GM12878 (cell line): ENCODE results near the gene TBC1D5. TPM values are rescaled to one million over a fixed set of nuclear protein-coding genes. Genes with fewer than 3 reads are reported as not detected.

ENCODE experiments used
- BRCA1 ChIP-seq: IDR thresholded peaks from 2 replicates; pipeline ENCODE4 v1.6.1; 2011; ENCODE audit warnings: low read depth, low read length, improper control_type of control experiment
- IKZF2 ChIP-seq, 2 experiments: fragments of 450-650 bp; IDR thresholded peaks; 2 replicates each; pipeline ENCODE4 v1.6.1; 2017; ENCODE audit warnings: mild to moderate bottlenecking in 2 of 2, moderate library complexity in 2 of 2
- NFIC ChIP-seq: IDR thresholded peaks from 2 replicates; pipeline ENCODE4 v1.6.1; 2012; ENCODE audit warnings: low read depth, mild to moderate bottlenecking, inconsistent platforms, low read length, moderate library complexity
- polyA plus RNA-seq, 11 experiments: library from polyadenylated mRNA; depleted of rRNA in 4 of 11; unstranded in 6 of 11; stranded (reverse) in 5 of 11; fragments of >200 nt; fragmentation: Nextera tagmentation in 4 of 11; fragmentation: Illumina TruSeq in 1 of 11; extraction: Ambion mirVana in 4 of 11; extraction: Trizol in 1 of 11; gene quantifications; 1 replicate in 1 of 11; 2 replicates in 10 of 11; pipeline versions ENCODE4 v1.2.1 to v1.2.3, GENCODE V29; 2011 to 2016; ENCODE audit warnings: inconsistent platforms in 2 of 11, missing spikeins in 2 of 11, low read depth in 1 of 11
- total RNA-seq, 4 experiments: library from RNA; depleted of rRNA in 3 of 4; stranded (reverse); fragments of >200 nt in 3 of 4; fragmentation: Illumina TruSeq in 1 of 4; extraction: Trizol in 1 of 4; gene quantifications; 2 replicates each; pipeline versions ENCODE4 v1.2.1 to v1.2.3, GENCODE V29; 2013 to 2021
- TF ChIP-seq, protein P1 (sequence below): fragments of 450-650 bp; IDR thresholded peaks from 2 replicates; pipeline ENCODE4 v1.6.1; 2016; ENCODE audit warnings: mild to moderate bottlenecking, moderate library complexity, borderline replicate concordance
- TF ChIP-seq, protein P2 (sequence below): fragments of 450-650 bp; IDR thresholded peaks from 2 replicates; pipeline ENCODE4 v1.6.1; 2017; ENCODE audit warnings: mild to moderate bottlenecking, low read depth, inconsistent platforms; ENCODE audit not compliant: poor library complexity, severe bottlenecking

Gene TBC1D5
- total and polyA plus RNA-seq, 10 of the 15 experiments (the other 5 are each of a cell fraction or from before 2014, with no cell fraction given): 5.5 to 61.0 (median 43.8) TPM

DNA sequence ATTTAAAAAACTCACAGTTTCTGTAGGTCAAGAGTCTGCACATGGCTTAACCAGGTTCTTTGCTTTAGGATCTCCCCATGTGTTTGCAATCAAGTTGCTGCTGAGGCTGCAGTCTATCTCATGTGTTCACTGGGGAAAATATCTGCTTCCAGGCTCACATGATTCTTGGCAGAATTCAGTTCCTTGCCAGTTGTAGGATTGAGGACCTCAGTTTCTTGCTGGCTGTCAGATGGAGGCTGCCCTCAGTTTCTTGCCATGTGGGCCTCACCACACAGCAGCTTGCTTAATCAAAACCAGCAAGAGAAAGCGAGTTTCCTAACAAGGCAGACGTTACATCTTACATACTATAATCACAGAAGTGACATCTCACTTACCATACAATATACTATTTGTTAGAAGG, 10.0 kb upstream of the TBC1D5 start (continued):
- TF ChIP-seq, protein P1, sequence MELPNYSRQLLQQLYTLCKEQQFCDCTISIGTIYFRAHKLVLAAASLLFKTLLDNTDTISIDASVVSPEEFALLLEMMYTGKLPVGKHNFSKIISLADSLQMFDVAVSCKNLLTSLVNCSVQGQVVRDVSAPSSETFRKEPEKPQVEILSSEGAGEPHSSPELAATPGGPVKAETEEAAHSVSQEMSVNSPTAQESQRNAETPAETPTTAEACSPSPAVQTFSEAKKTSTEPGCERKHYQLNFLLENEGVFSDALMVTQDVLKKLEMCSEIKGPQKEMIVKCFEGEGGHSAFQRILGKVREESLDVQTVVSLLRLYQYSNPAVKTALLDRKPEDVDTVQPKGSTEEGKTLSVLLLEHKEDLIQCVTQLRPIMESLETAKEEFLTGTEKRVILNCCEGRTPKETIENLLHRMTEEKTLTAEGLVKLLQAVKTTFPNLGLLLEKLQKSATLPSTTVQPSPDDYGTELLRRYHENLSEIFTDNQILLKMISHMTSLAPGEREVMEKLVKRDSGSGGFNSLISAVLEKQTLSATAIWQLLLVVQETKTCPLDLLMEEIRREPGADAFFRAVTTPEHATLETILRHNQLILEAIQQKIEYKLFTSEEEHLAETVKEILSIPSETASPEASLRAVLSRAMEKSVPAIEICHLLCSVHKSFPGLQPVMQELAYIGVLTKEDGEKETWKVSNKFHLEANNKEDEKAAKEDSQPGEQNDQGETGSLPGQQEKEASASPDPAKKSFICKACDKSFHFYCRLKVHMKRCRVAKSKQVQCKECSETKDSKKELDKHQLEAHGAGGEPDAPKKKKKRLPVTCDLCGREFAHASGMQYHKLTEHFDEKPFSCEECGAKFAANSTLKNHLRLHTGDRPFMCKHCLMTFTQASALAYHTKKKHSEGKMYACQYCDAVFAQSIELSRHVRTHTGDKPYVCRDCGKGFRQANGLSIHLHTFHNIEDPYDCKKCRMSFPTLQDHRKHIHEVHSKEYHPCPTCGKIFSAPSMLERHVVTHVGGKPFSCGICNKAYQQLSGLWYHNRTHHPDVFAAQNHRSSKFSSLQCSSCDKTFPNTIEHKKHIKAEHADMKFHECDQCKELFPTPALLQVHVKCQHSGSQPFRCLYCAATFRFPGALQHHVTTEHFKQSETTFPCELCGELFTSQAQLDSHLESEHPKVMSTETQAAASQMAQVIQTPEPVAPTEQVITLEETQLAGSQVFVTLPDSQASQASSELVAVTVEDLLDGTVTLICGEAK: no peak
- TF ChIP-seq BRCA1 (no peak), IKZF2 (IDR thresholded peaks at IDR 0.05) (no peak), NFIC (no peak)
- TF ChIP-seq, protein P2, sequence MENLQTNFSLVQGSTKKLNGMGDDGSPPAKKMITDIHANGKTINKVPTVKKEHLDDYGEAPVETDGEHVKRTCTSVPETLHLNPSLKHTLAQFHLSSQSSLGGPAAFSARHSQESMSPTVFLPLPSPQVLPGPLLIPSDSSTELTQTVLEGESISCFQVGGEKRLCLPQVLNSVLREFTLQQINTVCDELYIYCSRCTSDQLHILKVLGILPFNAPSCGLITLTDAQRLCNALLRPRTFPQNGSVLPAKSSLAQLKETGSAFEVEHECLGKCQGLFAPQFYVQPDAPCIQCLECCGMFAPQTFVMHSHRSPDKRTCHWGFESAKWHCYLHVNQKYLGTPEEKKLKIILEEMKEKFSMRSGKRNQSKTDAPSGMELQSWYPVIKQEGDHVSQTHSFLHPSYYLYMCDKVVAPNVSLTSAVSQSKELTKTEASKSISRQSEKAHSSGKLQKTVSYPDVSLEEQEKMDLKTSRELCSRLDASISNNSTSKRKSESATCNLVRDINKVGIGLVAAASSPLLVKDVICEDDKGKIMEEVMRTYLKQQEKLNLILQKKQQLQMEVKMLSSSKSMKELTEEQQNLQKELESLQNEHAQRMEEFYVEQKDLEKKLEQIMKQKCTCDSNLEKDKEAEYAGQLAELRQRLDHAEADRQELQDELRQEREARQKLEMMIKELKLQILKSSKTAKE: no peak
